Testis (tissue), 2 donors: Measurements from ENCODE around the gene BNC2.

Experiments used
- POLR2A ChIP-seq: fragments of 450-650 bp; IDR thresholded peaks from one replicate; pipeline ENCODE4 v1.6.1; 2017; ENCODE audit warnings: antibody characterized with exemption, mild to moderate bottlenecking, moderate library complexity
- TF ChIP-seq, protein P1 (sequence below), 3 experiments: fragments of 450-650 bp in 2 of 3; fragments of 200-600 bp in 1 of 3; sonication (generic) in 1 of 3; IDR thresholded peaks; one replicate each; pipeline ENCODE4 v1.5.1; 2016 to 2019; ENCODE audit warnings: antibody characterized with exemption in 3 of 3, mild to moderate bottlenecking in 2 of 3, moderate library complexity in 1 of 3

DNA sequence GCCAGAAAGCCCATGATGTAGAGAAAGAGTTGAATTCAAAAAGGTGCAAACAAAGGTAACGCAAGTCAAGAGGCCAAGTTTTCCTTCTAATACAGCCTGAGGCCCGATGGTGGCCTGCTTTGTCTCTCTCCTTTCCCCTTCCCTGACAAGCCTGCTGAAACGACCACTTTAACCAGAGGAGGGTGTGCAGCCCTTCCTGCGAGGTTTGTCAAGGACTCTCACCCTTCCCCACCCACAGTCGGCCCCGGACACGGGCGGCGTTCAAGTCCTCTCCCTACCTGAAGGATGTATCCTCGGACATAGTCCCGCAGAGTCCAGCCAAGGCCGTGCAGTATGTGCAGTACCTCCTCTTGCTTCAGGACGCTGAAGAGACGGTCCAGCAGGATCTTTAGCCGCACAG lies 318.2 kb downstream of the BNC2 start:
- TF ChIP-seq, protein P1, sequence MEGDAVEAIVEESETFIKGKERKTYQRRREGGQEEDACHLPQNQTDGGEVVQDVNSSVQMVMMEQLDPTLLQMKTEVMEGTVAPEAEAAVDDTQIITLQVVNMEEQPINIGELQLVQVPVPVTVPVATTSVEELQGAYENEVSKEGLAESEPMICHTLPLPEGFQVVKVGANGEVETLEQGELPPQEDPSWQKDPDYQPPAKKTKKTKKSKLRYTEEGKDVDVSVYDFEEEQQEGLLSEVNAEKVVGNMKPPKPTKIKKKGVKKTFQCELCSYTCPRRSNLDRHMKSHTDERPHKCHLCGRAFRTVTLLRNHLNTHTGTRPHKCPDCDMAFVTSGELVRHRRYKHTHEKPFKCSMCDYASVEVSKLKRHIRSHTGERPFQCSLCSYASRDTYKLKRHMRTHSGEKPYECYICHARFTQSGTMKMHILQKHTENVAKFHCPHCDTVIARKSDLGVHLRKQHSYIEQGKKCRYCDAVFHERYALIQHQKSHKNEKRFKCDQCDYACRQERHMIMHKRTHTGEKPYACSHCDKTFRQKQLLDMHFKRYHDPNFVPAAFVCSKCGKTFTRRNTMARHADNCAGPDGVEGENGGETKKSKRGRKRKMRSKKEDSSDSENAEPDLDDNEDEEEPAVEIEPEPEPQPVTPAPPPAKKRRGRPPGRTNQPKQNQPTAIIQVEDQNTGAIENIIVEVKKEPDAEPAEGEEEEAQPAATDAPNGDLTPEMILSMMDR (IDR thresholded peaks at IDR 0.05): no peak
- no peak for TF ChIP-seq POLR2A
